Fibroblast of lung (primary cell): ENCODE data around the gene HACD2. TPM values are rescaled to one million over a fixed set of nuclear protein-coding genes. Genes with fewer than 3 reads are reported as not detected.

Experiments used
- DNase-seq, 2 donors: peaks; one replicate each; pipeline versions ENCODE4 v3.0.0 to v3.0.0-alpha.2; 2010; ENCODE audit warnings: low read depth in 2 of 2
- H2AFZ ChIP-seq: 2 replicates; pipeline ENCODE4 v1.5.1; 2012; ENCODE audit warnings: low read length, control low read depth, inconsistent platforms
- H3K27ac ChIP-seq: 2 replicates; pipeline ENCODE4 v1.5.1; 2011; ENCODE audit warnings: low read length, control low read depth; ENCODE audit not compliant: insufficient read depth
- H3K27me3 ChIP-seq: 2 replicates; pipeline ENCODE4 v1.5.1; 2011; ENCODE audit warnings: mild to moderate bottlenecking, low read length; ENCODE audit not compliant: control insufficient read depth, insufficient read depth
- H3K36me3 ChIP-seq: 2 replicates; pipeline ENCODE4 v1.5.1; 2011; ENCODE audit warnings: low read length; ENCODE audit not compliant: control insufficient read depth, insufficient read depth
- H3K4me1 ChIP-seq: 2 replicates; pipeline ENCODE4 v1.5.1; 2011; ENCODE audit warnings: low read length; ENCODE audit not compliant: control insufficient read depth, insufficient read depth; ENCODE audit errors: extremely low read depth
- H3K4me2 ChIP-seq: 2 replicates; pipeline ENCODE4 v1.5.1; 2011; ENCODE audit warnings: low read length, control low read depth; ENCODE audit not compliant: insufficient read depth; ENCODE audit errors: extremely low read depth
- H3K4me3 ChIP-seq, 4 experiments: fragments of 200-600 bp in 1 of 4; sonication (generic) in 1 of 4; replicated peaks in 1 of 4; 2 replicates each; pipeline ENCODE4 v1.5.1; 2011 to 2016; ENCODE audit warnings: low read length in 4 of 4, low read depth in 3 of 4, mild to moderate bottlenecking in 3 of 4, control low read depth in 2 of 4, inconsistent platforms in 1 of 4, mixed read lengths in 1 of 4; ENCODE audit not compliant: insufficient read depth in 1 of 4; ENCODE audit errors: control extremely low read depth in 1 of 4
- H3K79me2 ChIP-seq: 2 replicates; pipeline ENCODE4 v1.5.1; 2012; ENCODE audit warnings: mild to moderate bottlenecking, low read length, inconsistent platforms; ENCODE audit not compliant: control insufficient read depth, insufficient read depth
- H3K9ac ChIP-seq: 2 replicates; pipeline ENCODE4 v1.5.1; 2011; ENCODE audit warnings: mild to moderate bottlenecking, low read length, control low read depth; ENCODE audit not compliant: insufficient read depth
- H3K9me3 ChIP-seq: 2 replicates; pipeline ENCODE4 v1.5.1; 2012; ENCODE audit warnings: low read depth, low read length; ENCODE audit not compliant: control insufficient read depth, insufficient read depth
- H4K20me1 ChIP-seq: 2 replicates; pipeline ENCODE4 v1.5.1; 2011; ENCODE audit warnings: low read length; ENCODE audit not compliant: control insufficient read depth, insufficient read depth; ENCODE audit errors: extremely low read depth
- EZH2 ChIP-seq: IDR thresholded peaks from 2 replicates; pipeline ENCODE4 v1.5.1; 2012; ENCODE audit warnings: low read length, control low read depth, mild to moderate bottlenecking; ENCODE audit errors: missing control alignments
- polyA plus RNA-seq, 2 donors: library from polyadenylated mRNA; depleted of rRNA in 1 of 2; stranded (reverse) in 1 of 2; unstranded in 1 of 2; fragments of >200 nt; gene quantifications; 2 replicates each; pipeline ENCODE4 v1.2.1, GENCODE V29; 2011 to 2012; ENCODE audit warnings: missing spikeins in 1 of 2
- total RNA-seq: library from RNA; depleted of rRNA; stranded (reverse); fragments of >200 nt; gene quantifications from 2 replicates; pipeline ENCODE4 v1.2.1, GENCODE V29; 2014
- TF ChIP-seq, protein P1 (sequence below), 2 donors: IDR thresholded peaks in 1 of 2; conservative IDR thresholded peaks in 1 of 2; 1 replicate in 1 of 2; 2 replicates in 1 of 2; pipeline ENCODE4 v1.5.1; 2011 to 2012; ENCODE audit warnings: low read length in 2 of 2, control low read depth in 1 of 2, inconsistent platforms in 1 of 2, low read depth in 1 of 2, mild to moderate bottlenecking in 1 of 2

Gene HACD2
- total and polyA plus RNA-seq, 2 donors (not counting 1 experiment from before 2014, with no cell fraction given), result 22.0 to 48.7 TPM

- Histone ChIP-seq H3K27me3 (peaks cover 16% of the 10 kb centered on the region), H3K27ac (no peak overlapping the region), H3K4me3 (no peak overlapping the region), H3K79me2 (no peaks in the 10 kb centered on the region), H2AFZ (no peak overlapping the region), H3K4me1 (no peaks in the 10 kb centered on the region), H3K9me3 (no peaks in the 10 kb centered on the region), H3K9ac (no peak overlapping the region), H3K36me3 (no peaks in the 10 kb centered on the region), H3K4me2 (no peak overlapping the region), H4K20me1 (no peaks in the 10 kb centered on the region)
- DNase-seq, result no peak
- TF ChIP-seq EZH2, result no peak
- TF ChIP-seq, protein P1, sequence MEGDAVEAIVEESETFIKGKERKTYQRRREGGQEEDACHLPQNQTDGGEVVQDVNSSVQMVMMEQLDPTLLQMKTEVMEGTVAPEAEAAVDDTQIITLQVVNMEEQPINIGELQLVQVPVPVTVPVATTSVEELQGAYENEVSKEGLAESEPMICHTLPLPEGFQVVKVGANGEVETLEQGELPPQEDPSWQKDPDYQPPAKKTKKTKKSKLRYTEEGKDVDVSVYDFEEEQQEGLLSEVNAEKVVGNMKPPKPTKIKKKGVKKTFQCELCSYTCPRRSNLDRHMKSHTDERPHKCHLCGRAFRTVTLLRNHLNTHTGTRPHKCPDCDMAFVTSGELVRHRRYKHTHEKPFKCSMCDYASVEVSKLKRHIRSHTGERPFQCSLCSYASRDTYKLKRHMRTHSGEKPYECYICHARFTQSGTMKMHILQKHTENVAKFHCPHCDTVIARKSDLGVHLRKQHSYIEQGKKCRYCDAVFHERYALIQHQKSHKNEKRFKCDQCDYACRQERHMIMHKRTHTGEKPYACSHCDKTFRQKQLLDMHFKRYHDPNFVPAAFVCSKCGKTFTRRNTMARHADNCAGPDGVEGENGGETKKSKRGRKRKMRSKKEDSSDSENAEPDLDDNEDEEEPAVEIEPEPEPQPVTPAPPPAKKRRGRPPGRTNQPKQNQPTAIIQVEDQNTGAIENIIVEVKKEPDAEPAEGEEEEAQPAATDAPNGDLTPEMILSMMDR (conservative IDR thresholded peaks at IDR 0.05 in 1 of 2, IDR thresholded peaks at IDR 0.05 in 1 of 2; ENCODE audit: low read depth in 1 of 2, low read length in 2 of 2), result no peak
Measured at GRCh38 chr3:123481722-123482457, 103.0 kb downstream of the HACD2 start.

- no peak for TF ChIP-seq EZH2
- TF ChIP-seq, protein P1 (conservative IDR thresholded peaks at IDR 0.05 in 1 of 2, IDR thresholded peaks at IDR 0.05 in 1 of 2; ENCODE audit: low read depth in 1 of 2, low read length in 2 of 2), result no peak
- no peaks in the 10 kb centered on the region for H3K9me3 ChIP-seq
- no peaks in the 10 kb centered on the region for H3K36me3 ChIP-seq
- H4K20me1 ChIP-seq, result no peaks in the 10 kb centered on the region
- H2AFZ ChIP-seq, result no peak overlapping the region
- no peak for DNase-seq
- H3K27ac ChIP-seq, result no peak overlapping the region
- H3K27me3 ChIP-seq, result peaks cover 16% of the 10 kb centered on the region
- no peaks in the 10 kb centered on the region for H3K79me2 ChIP-seq
- no peak overlapping the region for H3K9ac ChIP-seq
- no peaks in the 10 kb centered on the region for H3K4me1 ChIP-seq
- H3K4me3 ChIP-seq, result no peak overlapping the region
- H3K4me2 ChIP-seq, result no peak overlapping the region
Measured at GRCh38 chr3:123481071-123481470, 103.8 kb downstream of the HACD2 start.

- Histone ChIP-seq H3K9me3 (no peaks in the 10 kb centered on the region), H2AFZ (no peak overlapping the region), H3K9ac (no peak overlapping the region), H3K4me1 (no peaks in the 10 kb centered on the region), H3K36me3 (no peaks in the 10 kb centered on the region), H3K27me3 (peaks cover 21% of the 10 kb centered on the region), H3K79me2 (no peaks in the 10 kb centered on the region), H3K4me3 (no peak overlapping the region), H4K20me1 (no peaks in the 10 kb centered on the region), H3K4me2 (no peak overlapping the region), H3K27ac (no peak overlapping the region)
- no peak for TF ChIP-seq EZH2
- TF ChIP-seq, protein P1 (conservative IDR thresholded peaks at IDR 0.05 in 1 of 2, IDR thresholded peaks at IDR 0.05 in 1 of 2; ENCODE audit: low read depth in 1 of 2, low read length in 2 of 2), result no peak
- DNase-seq, result no peak
Measured at GRCh38 chr3:123480428-123480827, 104.4 kb downstream of the HACD2 start.
